Ovary (tissue), 3 donors: Measurements from ENCODE around the gene DNM2.

ENCODE experiments used
- POLR2A ChIP-seq: fragments of 450-650 bp; IDR thresholded peaks from one replicate; pipeline ENCODE4 v1.6.1; 2017; ENCODE audit warnings: antibody characterized with exemption, mild to moderate bottlenecking, moderate library complexity
- TF ChIP-seq, protein P1 (sequence below), 3 donors: fragments of 450-650 bp in 2 of 3; fragments of 200-600 bp in 1 of 3; IDR thresholded peaks; one replicate each; pipeline versions ENCODE4 v1.5.1 to v1.8.0; 2016 to 2022; ENCODE audit warnings: antibody characterized with exemption in 3 of 3, mild to moderate bottlenecking in 1 of 3
- donor health status: DM: no; HTN: no; CAD: no.

DNA sequence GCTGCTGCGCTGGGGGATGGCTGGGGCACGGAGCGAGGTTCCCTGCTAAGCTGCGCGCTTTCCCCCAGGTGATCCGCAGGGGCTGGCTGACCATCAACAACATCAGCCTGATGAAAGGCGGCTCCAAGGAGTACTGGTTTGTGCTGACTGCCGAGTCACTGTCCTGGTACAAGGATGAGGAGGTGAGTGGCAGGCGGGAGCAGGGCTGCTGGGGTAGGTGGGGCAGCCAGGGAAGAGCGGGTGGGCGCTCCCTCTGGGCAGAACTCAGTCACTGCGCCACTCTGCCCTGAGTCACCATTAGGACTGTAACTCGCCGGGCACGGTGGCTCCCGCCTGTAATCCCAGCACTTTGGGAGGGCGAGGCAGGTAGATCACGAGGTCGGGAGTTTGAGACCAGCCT, 94.3 kb downstream of the DNM2 start:
- TF ChIP-seq POLR2A, result no peak
- TF ChIP-seq, protein P1, sequence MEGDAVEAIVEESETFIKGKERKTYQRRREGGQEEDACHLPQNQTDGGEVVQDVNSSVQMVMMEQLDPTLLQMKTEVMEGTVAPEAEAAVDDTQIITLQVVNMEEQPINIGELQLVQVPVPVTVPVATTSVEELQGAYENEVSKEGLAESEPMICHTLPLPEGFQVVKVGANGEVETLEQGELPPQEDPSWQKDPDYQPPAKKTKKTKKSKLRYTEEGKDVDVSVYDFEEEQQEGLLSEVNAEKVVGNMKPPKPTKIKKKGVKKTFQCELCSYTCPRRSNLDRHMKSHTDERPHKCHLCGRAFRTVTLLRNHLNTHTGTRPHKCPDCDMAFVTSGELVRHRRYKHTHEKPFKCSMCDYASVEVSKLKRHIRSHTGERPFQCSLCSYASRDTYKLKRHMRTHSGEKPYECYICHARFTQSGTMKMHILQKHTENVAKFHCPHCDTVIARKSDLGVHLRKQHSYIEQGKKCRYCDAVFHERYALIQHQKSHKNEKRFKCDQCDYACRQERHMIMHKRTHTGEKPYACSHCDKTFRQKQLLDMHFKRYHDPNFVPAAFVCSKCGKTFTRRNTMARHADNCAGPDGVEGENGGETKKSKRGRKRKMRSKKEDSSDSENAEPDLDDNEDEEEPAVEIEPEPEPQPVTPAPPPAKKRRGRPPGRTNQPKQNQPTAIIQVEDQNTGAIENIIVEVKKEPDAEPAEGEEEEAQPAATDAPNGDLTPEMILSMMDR (IDR thresholded peaks at IDR 0.05), result no peak
